HEK293 (cell line): Measurements from ENCODE around the gene ATP6V0C.

Experiments used
- ZNF10 ChIP-seq: fragments of 450-650 bp; formaldehyde crosslinking; IDR thresholded peaks from 2 replicates; pipeline ENCODE4 v1.5.1; 2017; ENCODE audit warnings: missing biosample characterization, missing genetic modification characterization
- ZNF18 ChIP-seq: fragments of 450-650 bp; formaldehyde crosslinking; IDR thresholded peaks from 2 replicates; pipeline ENCODE4 v1.5.1; 2016; ENCODE audit warnings: missing biosample characterization, missing genetic modification characterization
- ZNF24 ChIP-seq: fragments of 450-650 bp; formaldehyde crosslinking; IDR thresholded peaks from 2 replicates; pipeline ENCODE4 v1.5.1; 2016; ENCODE audit warnings: missing biosample characterization, missing genetic modification characterization
- ZNF274 ChIP-seq, 2 experiments: fragments of 200-500 bp in 1 of 2; fragments of 450-650 bp in 1 of 2; sonication (Bioruptor generic) in 1 of 2; formaldehyde crosslinking in 1 of 2; IDR thresholded peaks; 2 replicates each; pipeline versions ENCODE4 v1.5.1 to v1.6.1; 2014 to 2016; ENCODE audit warnings: borderline replicate concordance in 1 of 2, inconsistent platforms in 1 of 2, low read length in 1 of 2, missing biosample characterization in 1 of 2, missing genetic modification characterization in 1 of 2
- ZNF660 ChIP-seq: fragments of 450-650 bp; IDR thresholded peaks from 2 replicates; pipeline ENCODE4 v1.5.1; 2018; ENCODE audit warnings: missing biosample characterization, mild to moderate bottlenecking, missing genetic modification characterization
- ZNF830 ChIP-seq: fragments of 450-650 bp; IDR thresholded peaks from 2 replicates; pipeline ENCODE4 v1.5.0; 2018; ENCODE audit warnings: missing biosample characterization, missing genetic modification characterization, low read depth, mild to moderate bottlenecking, moderate library complexity
- TF ChIP-seq, protein P1 (sequence below): fragments of 450-650 bp; formaldehyde crosslinking; IDR thresholded peaks from 2 replicates; pipeline ENCODE4 v1.5.1; 2016; ENCODE audit warnings: missing biosample characterization, missing genetic modification characterization
- TF ChIP-seq, protein P2 (sequence below): fragments of 450-650 bp; formaldehyde crosslinking; IDR thresholded peaks from 2 replicates; pipeline ENCODE4 v1.5.1; 2016; ENCODE audit warnings: missing biosample characterization, missing genetic modification characterization

DNA sequence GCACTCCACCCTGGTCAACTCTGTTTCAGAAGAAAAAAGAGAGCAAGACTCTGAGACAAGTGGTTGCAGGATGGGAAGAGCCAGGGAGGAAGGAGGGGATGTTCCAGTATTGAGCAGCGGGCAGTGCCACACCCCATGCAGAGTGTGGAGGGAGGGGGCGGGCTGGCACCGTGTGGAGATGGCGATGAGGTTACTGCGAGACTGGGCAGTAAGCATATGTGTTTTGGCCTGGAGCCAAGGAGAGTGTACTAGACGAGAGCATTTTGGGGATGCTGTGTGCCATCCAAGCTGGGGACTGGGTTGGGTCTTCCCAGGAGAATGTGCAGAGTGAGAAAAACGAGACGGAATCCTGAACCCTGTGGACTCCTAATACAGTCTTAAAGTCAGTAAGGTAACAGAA is 35.5 kb upstream of the ATP6V0C start:
- no peak for TF ChIP-seq ZNF24 (tag by site-specific recombination)
- TF ChIP-seq, protein P1, sequence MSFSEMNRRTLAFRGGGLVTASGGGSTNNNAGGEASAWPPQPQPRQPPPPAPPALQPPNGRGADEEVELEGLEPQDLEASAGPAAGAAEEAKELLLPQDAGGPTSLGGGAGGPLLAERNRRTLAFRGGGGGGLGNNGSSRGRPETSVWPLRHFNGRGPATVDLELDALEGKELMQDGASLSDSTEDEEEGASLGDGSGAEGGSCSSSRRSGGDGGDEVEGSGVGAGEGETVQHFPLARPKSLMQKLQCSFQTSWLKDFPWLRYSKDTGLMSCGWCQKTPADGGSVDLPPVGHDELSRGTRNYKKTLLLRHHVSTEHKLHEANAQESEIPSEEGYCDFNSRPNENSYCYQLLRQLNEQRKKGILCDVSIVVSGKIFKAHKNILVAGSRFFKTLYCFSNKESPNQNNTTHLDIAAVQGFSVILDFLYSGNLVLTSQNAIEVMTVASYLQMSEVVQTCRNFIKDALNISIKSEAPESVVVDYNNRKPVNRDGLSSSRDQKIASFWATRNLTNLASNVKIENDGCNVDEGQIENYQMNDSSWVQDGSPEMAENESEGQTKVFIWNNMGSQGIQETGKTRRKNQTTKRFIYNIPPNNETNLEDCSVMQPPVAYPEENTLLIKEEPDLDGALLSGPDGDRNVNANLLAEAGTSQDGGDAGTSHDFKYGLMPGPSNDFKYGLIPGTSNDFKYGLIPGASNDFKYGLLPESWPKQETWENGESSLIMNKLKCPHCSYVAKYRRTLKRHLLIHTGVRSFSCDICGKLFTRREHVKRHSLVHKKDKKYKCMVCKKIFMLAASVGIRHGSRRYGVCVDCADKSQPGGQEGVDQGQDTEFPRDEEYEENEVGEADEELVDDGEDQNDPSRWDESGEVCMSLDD (tag by site-specific recombination) = no peak
- TF ChIP-seq ZNF18 (tag by site-specific recombination) = no peak
- TF ChIP-seq ZNF10 (tag by site-specific recombination) = no peak
- TF ChIP-seq, protein P2, sequence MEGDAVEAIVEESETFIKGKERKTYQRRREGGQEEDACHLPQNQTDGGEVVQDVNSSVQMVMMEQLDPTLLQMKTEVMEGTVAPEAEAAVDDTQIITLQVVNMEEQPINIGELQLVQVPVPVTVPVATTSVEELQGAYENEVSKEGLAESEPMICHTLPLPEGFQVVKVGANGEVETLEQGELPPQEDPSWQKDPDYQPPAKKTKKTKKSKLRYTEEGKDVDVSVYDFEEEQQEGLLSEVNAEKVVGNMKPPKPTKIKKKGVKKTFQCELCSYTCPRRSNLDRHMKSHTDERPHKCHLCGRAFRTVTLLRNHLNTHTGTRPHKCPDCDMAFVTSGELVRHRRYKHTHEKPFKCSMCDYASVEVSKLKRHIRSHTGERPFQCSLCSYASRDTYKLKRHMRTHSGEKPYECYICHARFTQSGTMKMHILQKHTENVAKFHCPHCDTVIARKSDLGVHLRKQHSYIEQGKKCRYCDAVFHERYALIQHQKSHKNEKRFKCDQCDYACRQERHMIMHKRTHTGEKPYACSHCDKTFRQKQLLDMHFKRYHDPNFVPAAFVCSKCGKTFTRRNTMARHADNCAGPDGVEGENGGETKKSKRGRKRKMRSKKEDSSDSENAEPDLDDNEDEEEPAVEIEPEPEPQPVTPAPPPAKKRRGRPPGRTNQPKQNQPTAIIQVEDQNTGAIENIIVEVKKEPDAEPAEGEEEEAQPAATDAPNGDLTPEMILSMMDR (tag by site-specific recombination) = no peak
- no peak for TF ChIP-seq ZNF274 (IDR thresholded peaks at IDR 0.05; ENCODE audit: low read length)
- no peak for TF ChIP-seq ZNF274 (tag by site-specific recombination; IDR thresholded peaks at IDR 0.05; ENCODE audit: borderline replicate concordance)
- no peak for TF ChIP-seq ZNF830 (tag by site-specific recombination)
- TF ChIP-seq ZNF660 (tag by site-specific recombination) = no peak
